Epidermal melanocyte (primary cell): ENCODE measurements around the gene PFKFB4.

Experiments used
- DNase-seq: peaks from one replicate; pipeline ENCODE4 v3.0.0; 2011; ENCODE audit warnings: low spot score; ENCODE audit not compliant: insufficient read length

PFKFB4 gene

DNA sequence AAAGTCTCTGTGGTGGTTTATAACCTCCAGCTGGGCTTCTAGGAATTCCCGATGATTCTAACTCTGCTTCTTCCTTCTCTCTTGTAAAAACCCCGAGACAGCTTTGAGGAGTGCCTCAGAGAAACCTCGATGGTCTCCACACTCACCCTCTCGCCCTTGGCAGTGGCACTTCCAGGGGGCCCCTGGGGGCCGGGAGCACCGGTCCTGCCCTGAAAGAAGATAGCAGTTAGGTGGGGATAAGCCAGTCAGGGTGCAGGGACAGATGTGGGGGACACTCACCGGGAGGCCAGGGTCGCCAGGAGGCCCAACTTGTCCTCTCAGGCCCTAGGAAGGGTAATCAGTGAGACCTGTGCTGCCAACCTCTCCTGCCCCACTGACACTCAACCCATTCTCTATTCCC is 28.8 kb upstream of the PFKFB4 start:
- DNase-seq: no peak

DNA sequence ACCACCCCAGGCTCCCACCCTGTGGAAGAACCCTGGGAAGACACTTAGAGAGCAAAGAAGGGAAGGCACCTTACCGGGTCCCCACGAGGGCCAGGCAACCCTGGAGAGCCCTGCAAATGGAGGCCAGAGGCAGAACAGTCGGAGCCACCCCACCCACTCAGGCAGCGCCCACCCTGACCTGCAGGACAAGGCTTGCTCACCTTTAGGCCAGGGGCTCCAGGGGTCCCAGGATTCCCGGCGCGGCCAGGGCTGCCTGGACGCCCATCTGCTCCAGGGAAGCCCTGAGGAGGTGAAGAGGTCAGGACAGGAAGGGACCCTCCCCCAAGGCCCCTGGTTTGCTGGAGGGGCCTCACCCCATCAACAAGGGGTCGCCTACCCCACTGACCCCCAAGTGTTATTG is 28.2 kb upstream of the PFKFB4 start:
- DNase-seq: no peak

DNA sequence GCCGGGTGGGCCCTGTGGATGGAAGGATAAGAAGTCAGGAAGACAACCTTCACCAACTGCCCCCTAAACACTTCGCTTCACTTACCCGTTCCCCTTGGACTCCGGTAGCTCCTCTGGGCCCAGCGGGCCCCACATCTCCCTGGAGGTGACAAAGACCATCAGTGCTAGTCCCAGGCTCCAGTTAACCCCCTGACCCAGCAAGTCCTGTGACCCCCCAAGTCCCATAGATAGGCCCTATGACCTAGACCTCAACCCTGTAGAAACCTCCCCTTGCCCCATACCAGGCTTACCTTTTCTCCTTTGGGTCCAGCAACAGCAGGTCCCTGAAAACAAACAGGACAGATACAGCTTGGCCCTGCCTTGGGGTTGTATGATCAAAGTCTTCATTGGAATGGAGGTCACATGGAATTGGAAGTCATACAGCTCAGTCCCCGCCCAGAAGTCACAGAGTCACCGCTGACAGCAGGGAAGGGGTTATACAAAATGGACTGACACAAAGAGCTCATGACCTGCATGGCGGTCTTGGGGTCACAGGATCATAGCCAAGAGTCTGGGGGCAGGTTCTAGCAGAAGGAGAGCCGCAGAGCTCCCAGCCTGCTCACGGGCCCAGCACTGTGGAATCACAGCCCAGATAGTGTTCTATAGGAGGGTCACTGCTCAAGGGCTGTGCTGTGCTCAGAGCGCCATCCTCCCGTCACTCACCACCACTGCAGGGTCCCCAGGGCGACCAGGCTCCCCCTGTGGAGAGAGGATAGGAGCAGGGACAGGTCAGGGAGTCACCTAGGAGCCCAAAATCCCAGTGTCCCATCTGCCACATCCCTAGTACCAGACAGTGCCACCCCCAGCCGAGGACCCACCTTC is 25.2 kb upstream of the PFKFB4 start:
- no peak for DNase-seq

DNA sequence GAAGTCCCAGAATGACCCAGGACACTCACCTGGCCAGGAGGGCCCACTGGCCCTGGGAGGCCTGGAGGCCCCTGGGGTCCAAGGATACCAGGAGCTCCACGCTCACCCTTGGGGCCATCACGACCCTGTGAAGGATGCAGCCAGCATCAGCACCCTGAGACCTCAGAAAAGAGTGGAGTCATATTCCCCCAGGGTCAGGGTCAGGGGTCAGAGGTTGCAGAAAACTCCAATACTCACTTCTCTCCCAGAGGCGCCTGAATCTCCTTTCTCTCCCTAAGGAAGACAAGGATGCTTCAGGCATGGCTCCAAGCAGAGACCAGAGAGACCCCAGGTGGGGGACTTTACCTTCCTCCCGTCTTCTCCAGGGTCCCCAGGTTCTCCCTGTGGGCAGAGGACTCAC is 20.0 kb upstream of the PFKFB4 start:
- no peak for DNase-seq

DNA sequence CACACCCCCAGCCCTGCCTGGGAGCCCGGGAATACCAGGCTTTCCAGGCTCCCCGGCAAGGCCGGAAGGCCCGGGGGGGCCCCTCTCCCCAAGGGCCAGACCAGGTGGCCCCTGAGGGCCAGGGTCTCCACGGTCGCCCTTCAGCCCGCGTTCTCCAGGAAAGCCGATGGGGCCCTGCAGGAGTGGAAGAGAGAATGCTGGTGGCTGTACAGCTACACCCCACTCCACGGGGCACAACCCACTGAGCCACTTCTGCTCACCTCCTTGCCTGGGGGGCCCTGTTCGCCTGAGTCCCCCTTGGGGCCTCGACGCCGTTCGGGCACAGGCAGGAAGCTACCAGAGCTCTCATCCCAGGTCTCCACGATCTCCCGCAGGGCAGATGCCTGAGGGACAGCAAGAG is 18.8 kb upstream of the PFKFB4 start:
- DNase-seq: no peak

DNA sequence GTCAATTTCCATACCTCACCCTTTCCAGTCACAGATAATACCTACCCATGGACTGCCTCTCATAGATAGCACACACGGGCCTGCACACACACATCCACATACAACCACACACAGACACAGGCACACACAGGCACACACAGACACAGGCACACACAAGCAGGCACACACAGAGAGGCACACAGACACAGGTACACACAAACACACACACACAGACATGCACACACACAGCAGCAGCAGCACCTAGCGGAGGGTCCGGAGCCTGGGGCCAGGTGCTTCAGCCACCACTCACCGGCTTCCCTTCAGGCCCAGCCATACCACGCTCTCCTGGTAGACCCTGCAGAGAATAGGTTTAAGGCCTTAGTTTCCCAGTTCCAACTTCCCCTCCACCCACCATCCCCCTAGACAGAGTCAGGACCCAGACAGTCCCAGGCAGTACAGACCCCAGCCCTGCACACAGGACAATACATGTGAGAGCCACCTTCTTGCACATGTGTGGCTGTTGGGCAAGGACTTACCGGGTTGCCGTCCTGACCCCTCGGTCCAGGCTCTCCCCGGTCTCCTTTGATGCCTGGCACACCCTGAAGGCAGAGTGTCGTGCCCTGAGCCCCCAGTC is 17.5 kb upstream of the PFKFB4 start:
- DNase-seq: no peak

DNA sequence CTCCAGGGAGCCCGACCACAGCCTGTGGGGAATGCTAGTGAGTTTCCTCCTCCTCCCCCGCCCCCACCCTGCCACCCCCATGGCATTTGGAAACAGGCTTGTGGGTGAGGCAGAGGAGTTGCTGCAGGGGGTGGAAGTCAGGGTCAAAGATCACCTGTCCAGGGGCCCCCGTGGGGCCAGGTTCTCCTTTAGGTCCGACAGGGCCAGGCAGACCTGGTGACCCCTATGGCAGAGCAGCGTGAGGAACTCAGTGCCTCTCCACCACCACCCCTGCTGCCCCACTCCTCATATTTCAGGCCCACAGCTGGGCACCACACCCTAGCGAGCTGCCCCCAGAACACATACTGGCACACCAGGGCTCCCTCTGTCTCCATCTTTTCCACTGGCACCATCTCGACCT is 15.9 kb upstream of the PFKFB4 start:
- no peak for DNase-seq

DNA sequence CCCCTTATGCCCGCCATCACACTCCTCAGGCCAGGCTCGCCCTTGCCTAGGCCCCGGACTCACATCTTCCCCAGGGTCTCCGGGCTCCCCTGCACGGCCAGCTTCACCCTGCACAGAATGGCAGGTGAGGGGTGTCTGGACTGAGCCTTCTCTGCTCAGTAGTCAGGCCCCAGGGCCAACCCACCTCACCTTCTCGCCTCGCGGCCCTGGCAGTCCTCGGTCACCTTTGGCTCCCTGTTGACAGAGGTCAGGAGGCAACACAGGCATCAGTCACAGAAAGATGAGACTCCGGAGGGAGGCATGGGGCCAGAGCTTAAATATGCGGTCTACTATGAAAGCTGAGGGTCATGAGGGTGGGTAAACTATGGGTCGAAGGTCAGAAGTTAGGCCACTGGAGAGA is 15.3 kb upstream of the PFKFB4 start:
- no peak for DNase-seq

DNA sequence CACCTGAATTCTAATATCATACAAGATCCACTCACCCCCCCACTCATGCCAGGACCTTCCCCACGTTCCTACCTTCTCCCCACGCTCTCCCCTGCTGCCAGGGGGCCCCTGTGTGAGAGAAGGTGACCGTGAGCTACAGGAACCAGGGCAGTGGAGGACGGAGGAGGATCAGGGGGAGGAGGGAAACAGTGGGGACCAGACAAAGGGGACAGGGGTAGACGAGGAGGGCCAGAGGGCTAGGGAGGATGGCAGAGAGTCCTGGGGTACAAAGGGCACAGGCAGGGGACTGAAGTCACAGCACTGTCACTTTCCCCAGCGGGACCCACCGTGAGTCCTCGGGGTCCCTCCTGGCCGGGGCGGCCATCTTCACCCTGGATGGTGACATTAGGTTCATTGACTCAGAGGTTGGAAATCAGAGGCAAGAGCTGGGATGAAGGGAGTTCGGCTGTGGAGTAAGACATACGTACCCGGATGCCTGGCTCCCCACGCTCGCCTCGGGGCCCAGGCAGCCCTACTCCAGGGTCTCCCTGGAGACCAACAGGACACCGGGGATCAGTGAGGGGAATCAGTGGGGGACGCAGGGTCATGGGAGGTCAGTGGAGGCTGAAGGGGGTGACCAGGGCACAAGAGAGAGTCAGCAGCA is 13.3 kb upstream of the PFKFB4 start:
- no peak for DNase-seq

DNA sequence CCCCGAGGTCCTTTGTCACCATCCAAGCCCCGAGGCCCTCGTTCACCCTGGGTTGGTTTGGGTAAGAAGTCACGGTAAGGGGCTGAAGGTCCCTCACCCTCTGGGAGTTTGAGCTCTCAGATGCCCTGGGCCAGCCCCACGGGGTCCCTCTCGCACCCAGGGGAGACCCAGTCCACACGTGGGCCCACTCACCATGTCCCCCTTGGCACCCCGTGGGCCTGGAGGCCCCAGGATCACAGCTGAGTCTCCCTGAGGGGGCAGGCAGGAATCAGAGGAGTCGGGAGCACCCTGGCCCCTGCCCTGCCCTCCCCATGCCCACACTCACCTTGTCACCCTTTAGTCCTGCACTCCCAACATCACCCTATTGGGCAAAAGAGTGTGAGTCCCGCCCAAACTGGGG is 12.8 kb upstream of the PFKFB4 start:
- DNase-seq: no peak

DNA sequence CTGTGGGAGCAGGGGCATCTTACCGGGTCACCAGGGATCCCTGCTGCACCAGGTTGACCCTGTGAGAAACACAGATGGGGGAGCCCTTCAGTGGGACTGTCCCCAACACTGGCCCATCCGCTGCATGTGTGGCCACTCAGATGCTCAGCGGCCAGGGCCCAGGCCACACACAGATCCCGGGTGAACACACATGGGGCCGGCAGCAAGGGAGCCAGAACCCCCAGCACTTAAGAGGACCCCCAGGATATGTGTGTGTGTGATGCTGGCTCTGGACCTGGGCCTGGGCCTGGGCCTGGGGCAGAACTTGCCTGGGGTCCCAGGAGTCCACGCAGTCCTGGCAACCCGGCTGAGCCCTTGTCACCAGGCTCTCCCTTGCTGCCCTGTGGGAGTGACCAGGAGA is 11.9 kb upstream of the PFKFB4 start:
- peak; percentile 13 for DNase-seq

DNA sequence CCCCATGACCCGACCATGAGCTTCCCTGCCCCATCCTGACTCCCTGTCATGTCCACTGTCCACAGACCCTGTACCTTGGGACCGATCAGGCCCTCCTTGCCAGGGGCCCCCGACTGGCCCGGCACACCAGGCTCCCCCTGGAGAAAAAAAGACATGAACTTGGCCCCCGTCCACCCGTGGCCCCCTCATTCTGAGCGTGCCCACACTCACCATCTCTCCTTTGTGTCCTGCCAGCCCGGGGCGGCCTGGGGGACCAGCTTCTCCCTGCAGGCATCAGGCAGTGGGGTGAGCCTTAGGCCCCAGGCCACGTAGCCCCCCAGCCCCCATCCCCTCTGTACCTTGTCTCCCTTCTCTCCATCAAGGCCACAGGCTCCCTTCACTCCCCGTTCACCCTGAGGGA is 10.9 kb upstream of the PFKFB4 start:
- peak; percentile 12 for DNase-seq

DNA sequence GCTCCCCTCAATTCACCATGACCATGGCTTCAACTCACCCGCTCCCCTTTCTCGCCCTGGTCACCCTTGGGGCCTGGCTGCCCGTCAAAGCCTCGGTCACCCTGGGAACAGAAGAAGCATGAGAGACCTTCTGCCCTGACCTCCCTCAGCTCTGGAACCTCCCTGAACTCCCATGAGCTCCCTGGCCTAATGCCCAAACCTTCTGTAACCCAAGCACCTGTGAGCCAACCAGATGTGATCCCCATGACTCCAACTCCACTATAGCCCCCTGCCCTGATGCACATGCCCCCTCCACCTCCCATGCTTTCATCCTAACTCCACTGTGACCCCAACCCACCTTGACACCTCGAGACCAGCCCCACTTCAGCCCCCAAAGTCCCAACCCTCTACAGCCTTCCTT is 10.5 kb upstream of the PFKFB4 start:
- DNase-seq: peak; percentile 12

DNA sequence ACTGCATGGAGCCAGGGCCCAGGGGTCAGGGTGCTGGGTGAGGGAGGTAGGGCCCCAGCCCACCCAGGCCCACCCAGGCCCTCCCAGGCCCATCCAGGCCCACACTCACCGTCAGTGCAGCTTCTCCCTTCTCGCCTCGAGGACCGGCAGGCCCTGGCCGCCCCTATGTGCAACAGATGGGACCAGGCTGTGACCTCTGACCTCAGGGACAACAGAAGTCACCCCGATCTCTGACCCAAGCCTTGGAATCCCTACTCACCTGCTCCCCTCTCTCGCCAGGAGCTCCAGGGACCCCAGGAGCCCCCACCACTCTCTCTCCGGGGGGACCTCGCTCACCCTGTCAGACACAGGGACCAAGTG is 9.8 kb upstream of the PFKFB4 start:
- peak; percentile 8 for DNase-seq

DNA sequence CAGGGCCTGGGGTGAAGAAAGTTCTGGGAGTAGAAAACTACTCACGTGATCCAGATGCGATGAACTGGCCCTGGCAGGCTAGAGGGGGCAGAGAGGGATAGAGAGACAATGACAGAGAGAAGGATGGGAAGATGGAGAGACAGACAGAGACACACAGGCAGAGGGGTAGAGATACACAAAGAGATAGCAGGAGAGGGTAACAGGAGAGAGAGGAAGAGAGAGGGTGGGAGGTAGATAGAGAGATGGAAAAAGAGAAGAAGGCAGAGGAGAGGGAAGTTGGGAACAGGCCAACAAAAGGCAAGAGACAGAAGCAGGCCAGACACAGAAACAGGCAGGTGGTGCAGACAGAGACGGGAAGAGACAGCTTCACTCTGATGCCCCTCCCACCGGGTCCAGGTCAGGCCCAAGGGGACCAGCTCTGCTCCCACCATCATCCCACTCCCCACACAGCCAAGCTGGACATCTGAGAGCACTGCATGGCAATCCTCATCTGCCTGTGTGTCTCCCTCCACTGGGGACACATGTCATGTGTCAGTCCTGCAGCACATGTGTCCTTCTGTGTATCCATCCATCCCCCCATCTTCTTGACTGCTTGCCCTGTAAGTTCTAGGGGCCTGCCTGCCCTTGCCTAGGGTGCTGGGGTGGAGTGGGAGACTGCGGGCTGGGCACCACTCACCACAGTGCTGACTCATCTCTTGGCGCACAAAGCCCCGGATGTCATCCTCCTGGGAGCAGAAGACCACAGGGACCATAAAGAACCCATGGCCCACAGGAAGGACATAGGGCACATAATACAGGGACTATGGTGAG is 9.2 kb upstream of the PFKFB4 start:
- peak; percentile 43 for DNase-seq

DNA sequence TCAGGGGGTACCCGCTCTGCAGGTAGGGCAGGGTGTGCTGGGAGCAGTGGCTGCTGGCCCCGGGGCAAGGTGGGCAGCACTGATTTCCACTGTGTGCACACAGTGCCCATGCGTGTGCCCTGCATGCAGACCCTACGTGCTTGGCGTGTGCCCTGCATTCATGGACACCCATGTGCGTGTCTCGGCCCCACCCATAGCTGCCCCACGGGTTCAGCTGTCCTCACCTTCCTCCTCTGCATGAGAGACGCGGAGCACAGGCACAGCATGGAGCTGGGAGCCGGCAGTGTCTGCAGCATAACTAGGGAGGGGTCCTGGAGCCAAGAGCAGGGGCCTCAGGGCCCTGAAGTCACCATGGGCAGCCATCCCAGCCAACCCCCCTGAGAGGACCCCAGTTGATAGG is 8.6 kb upstream of the PFKFB4 start:
- no peak for DNase-seq

DNA sequence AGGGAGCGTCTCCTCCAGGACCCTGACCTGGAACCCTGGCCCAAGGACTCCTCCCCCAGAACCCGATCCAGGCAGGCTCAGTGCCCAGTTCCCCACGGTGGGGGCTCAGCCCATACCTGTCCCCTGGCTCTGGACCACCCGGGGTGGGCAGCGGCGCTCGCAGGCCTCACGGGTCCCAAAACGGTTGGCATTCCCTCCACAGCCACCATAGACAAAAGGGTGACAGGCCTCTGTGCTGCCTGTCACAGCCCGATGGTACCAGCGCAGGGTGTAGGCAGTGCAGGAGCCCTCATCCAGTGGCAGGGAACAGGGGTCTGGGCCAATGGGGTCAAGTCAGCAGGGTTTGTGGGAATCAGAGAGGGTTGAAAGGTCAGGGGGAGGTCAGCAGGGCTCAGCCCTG is 8.1 kb upstream of the PFKFB4 start:
- peak; percentile 11 for DNase-seq

DNA sequence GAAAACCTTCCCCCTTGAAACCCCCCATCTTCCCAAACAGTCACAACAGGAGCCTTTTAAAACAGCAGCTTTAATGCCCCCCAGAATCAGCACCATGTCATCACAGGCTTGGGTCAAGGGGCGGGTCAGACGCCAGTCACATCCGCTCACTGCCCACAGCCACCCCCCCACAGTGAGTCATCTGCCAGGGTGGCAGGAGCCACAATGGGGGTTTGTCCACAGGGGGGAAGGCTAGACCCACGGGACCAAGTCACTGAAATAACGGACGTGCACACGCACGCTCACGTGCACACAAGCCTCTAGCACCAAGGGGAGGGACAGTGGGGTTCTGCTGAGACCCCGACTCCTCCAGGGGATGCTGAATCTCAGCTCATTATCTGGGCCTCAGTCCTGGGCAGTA is 7.4 kb upstream of the PFKFB4 start:
- peak; percentile 86 for DNase-seq

DNA sequence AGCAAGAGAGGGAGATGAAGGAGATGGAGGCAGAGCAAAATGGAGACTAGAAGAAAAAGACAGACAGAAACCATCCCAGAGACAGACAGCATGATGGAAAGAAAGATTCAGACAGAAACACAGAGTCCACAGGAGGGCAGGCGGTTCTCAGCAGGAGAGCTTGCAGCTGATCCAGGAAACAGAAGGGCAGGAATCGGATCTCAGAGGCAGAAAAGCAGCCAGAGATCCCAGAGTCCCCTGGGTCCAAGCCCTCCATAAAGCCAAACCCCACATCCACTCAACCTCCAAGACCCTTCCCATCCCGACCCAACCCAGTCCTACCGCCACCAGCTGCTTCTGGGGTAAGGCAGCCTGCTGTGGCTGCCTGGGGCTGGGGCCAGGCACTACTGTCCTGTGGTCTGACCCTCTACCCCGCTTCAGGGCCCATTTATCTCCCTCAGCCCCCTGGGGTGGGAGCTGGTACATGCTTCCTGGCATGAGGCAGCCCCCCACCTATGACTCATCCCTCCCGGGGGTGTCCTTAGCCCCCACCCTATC is 6.8 kb upstream of the PFKFB4 start, which contains the start of gene UCN2:
TSS of gene UCN2 (minus strand) at position 400 of the 537 bp plus-strand sequence. CDS start 657 bp downstream, outside the sequence.
- no peak for DNase-seq

DNA sequence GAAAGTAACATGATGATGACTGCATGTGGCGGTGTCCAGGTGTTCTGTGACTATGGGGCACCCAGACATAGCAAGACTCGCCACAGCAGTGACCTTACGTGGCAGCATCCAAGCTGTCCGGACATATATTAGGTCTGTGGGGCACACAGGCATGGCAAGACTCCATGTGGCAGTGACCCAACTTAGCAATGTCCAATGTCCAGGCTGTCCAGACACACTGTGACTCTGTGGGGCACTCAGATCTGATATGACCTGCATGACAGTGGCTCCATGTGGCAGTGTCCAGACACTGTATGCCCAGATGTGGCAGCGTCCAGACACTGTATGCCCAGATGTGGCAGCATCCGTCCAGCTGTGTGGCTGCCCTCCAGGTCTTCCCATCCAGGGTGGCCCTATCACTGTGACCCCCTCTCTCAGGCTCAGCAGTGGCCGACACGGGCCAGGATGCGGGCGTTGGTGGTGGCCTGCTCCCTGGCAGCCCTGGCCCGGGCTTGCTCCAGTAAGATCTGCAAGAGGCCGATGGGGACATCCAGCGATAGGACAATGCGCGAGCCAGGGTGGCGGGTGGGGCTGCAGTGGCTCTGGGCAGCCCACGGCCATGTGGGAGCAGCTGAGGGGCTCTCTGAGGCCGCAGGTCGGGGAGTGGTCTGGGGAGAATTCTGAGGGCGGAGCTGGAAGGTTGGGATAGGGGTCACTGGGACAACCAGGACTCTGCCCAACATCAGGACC is 5.9 kb upstream of the PFKFB4 start:
- DNase-seq: no peak
